Smooth muscle cell (in vitro differentiated cells): ENCODE results near the gene DLG2. TPM values are rescaled to one million over a fixed set of nuclear protein-coding genes. Genes with fewer than 3 reads are reported as not detected.
"Not testable (repeated sequence)": the region's sequence is repeated elsewhere in the genome, so short reads cannot be mapped to it uniquely, and the experiment has no call there.

ENCODE experiments used
- DNase-seq: peaks from one replicate; lab custom pipeline; 2025; ENCODE audit not compliant: unreplicated experiment; lab: John Stamatoyannopoulos, UW
- H2AFZ ChIP-seq: fragments of 200-600 bp; sonication (generic); 2 replicates; pipeline ENCODE4 v1.6.0; 2016; ENCODE audit warnings: antibody characterized with exemption, low read depth, mild to moderate bottlenecking
- H3F3A ChIP-seq: fragments of 200-600 bp; sonication (generic); 2 replicates; pipeline ENCODE4 v1.6.0; 2017; ENCODE audit warnings: antibody characterized with exemption, low read depth
- H3K27ac ChIP-seq: fragments of 200-600 bp; sonication (generic); 2 replicates; pipeline ENCODE4 v1.5.1; 2016; ENCODE audit warnings: low read depth, mild to moderate bottlenecking
- H3K27me3 ChIP-seq: fragments of 200-600 bp; sonication (generic); 2 replicates; pipeline ENCODE4 v1.6.1; 2016; ENCODE audit warnings: low read depth, mild to moderate bottlenecking
- H3K36me3 ChIP-seq: fragments of 200-600 bp; sonication (generic); 2 replicates; pipeline ENCODE4 v1.5.1; 2016; ENCODE audit warnings: low read depth
- H3K4me1 ChIP-seq: fragments of 200-600 bp; sonication (generic); 2 replicates; pipeline ENCODE4 v1.5.1; 2016; ENCODE audit warnings: low read depth
- H3K4me2 ChIP-seq: fragments of 200-600 bp; sonication (generic); 2 replicates; pipeline ENCODE4 v1.6.0; 2016; ENCODE audit warnings: mild to moderate bottlenecking
- H3K4me3 ChIP-seq: fragments of 200-600 bp; sonication (generic); 2 replicates; pipeline ENCODE4 v1.5.1; 2016; ENCODE audit warnings: mild to moderate bottlenecking
- H3K79me2 ChIP-seq: fragments of 200-600 bp; sonication (generic); 2 replicates; pipeline ENCODE4 v1.6.0; 2016; ENCODE audit warnings: low read depth, mild to moderate bottlenecking
- H3K9ac ChIP-seq: fragments of 200-600 bp; sonication (generic); 2 replicates; pipeline ENCODE4 v1.6.0; 2016; ENCODE audit warnings: low read depth
- H3K9me3 ChIP-seq: fragments of 200-600 bp; sonication (generic); replicated peaks from 2 replicates; pipeline ENCODE4 v1.5.1; 2016; ENCODE audit warnings: low read depth
- H4K20me1 ChIP-seq: fragments of 200-600 bp; sonication (generic); 2 replicates; pipeline ENCODE4 v1.6.0; 2016; ENCODE audit warnings: low read depth
- CTCF ChIP-seq: fragments of 200-600 bp; sonication (generic); IDR thresholded peaks from 2 replicates; pipeline ENCODE4 v1.5.1; 2017; ENCODE audit warnings: borderline replicate concordance, mild to moderate bottlenecking, antibody characterized with exemption; ENCODE audit not compliant: insufficient read depth, poor library complexity, severe bottlenecking
- WGBS: methylation state at CpG from one replicate; pipeline ENCODE4 v1.1.7; 2016; ENCODE audit warnings: low lambda C conversion rate; 5-methylcytosine and 5-hydroxymethylcytosine counted together
- polyA plus RNA-seq: library from polyadenylated mRNA; unstranded; fragments of >200 nt; fragmentation: Nextera tagmentation; extraction: Ambion mirVana; gene quantifications from 2 replicates; pipeline ENCODE4 v1.2.1, GENCODE V29; 2016
- total RNA-seq: library from RNA; depleted of rRNA; stranded (reverse); fragments of >200 nt; gene quantifications from 2 replicates; pipeline ENCODE4 v1.2.3, GENCODE V29; 2014

Gene DLG2
- total and polyA plus RNA-seq, 2 experiments from 2014 or later, result 0.74 to 1.1 TPM

GRCh38 chr11:85236211-85236610, 390.9 kb downstream of the DLG2 start:
- no peak for DNase-seq
- H2AFZ ChIP-seq, result no peak overlapping the region
- no peak overlapping the region for H3K4me2 ChIP-seq
- H3K9ac ChIP-seq, result no peak overlapping the region
- no peaks in the 10 kb centered on the region for H3F3A ChIP-seq
- peaks cover 7% of the 10 kb centered on the region for H3K9me3 ChIP-seq
- no peak overlapping the region for H3K27ac ChIP-seq
- no peak for TF ChIP-seq CTCF
- no peaks in the 10 kb centered on the region for H3K4me1 ChIP-seq
- no peaks in the 10 kb centered on the region for H3K36me3 ChIP-seq
- no peaks in the 10 kb centered on the region for H3K79me2 ChIP-seq
- no peaks in the 10 kb centered on the region for H3K27me3 ChIP-seq
- no peak overlapping the region for H3K4me3 ChIP-seq
- H4K20me1 ChIP-seq, result no peaks in the 10 kb centered on the region
- WGBS, result 88% methylated on average over 2 of the region's 2 CpGs

GRCh38 chr11:85232559-85232958, 394.6 kb downstream of the DLG2 start:
- no peak for TF ChIP-seq CTCF
- no peaks in the 10 kb centered on the region for H3K9me3 ChIP-seq
- no peak overlapping the region for H3K4me3 ChIP-seq
- H4K20me1 ChIP-seq, result no peaks in the 10 kb centered on the region
- no peak overlapping the region for H3K9ac ChIP-seq
- no peaks in the 10 kb centered on the region for H3K79me2 ChIP-seq
- DNase-seq, result no peak
- H3K4me2 ChIP-seq, result no peak overlapping the region
- no peaks in the 10 kb centered on the region for H3K36me3 ChIP-seq
- no peaks in the 10 kb centered on the region for H3K27me3 ChIP-seq
- no peak overlapping the region for H3K27ac ChIP-seq
- no peaks in the 10 kb centered on the region for H3F3A ChIP-seq
- no peak overlapping the region for H2AFZ ChIP-seq
- H3K4me1 ChIP-seq, result no peaks in the 10 kb centered on the region
- WGBS, result 84% methylated on average over 2 of the region's 2 CpGs

GRCh38 chr11:85231588-85231987, 395.6 kb downstream of the DLG2 start:
- Histone ChIP-seq H4K20me1 (no peaks in the 10 kb centered on the region), H3K4me2 (no peak overlapping the region), H3K27ac (no peak overlapping the region), H3K9ac (no peak overlapping the region), H3F3A (no peaks in the 10 kb centered on the region), H3K4me3 (no peak overlapping the region), H3K79me2 (no peaks in the 10 kb centered on the region), H3K9me3 (no peaks in the 10 kb centered on the region), H3K36me3 (no peaks in the 10 kb centered on the region), H2AFZ (no peak overlapping the region), H3K4me1 (no peaks in the 10 kb centered on the region), H3K27me3 (no peaks in the 10 kb centered on the region)
- TF ChIP-seq CTCF, result no peak
- WGBS, result 36% methylated on average over 4 of the region's 4 CpGs
- DNase-seq, result no peak

GRCh38 chr11:85229723-85230122, 397.4 kb downstream of the DLG2 start:
- not testable (repeated sequence) for H3K4me1 ChIP-seq, H4K20me1 ChIP-seq, H3K79me2 ChIP-seq, H3K36me3 ChIP-seq, H3K4me3 ChIP-seq, H3F3A ChIP-seq, H3K9me3 ChIP-seq, H3K9ac ChIP-seq, H3K27ac ChIP-seq, DNase-seq, H3K27me3 ChIP-seq, H2AFZ ChIP-seq, H3K4me2 ChIP-seq
- 90% methylated on average over 1 of the region's 1 CpG for WGBS
